ENCODE measurements around the gene TNFAIP3. TPM values are rescaled to one million over a fixed set of nuclear protein-coding genes. Genes with fewer than 3 reads are reported as not detected.
A peak's percentile ranks its signal among the peaks of the same experiment; 100 is the strongest.

The TNFAIP3 gene
- total and polyA plus RNA-seq, 2 of the 4 experiments (the other 2 are of a cell fraction): 5.0 to 14.2 TPM

GRCh38 chr6:137849181-137849980 lies 17.7 kb upstream of the TNFAIP3 start:
- H2AK9ac ChIP-seq (replicated peaks; ENCODE audit: low read depth, low read length, poor library complexity): no peak overlapping the region
- H3K4me3 ChIP-seq (ENCODE audit: insufficient read depth, low read depth, low read length): peak overlapping the region; percentile 8; the same call in 1 of the 2 replicates
- H3K9ac ChIP-seq (ENCODE audit: low read depth, low read length): peak overlapping the region; percentile 91
- no TSS peak for BruUV-seq (replicated peaks)
- peak overlapping the region; percentile 72 for H2AFZ ChIP-seq (replicated peaks; ENCODE audit: low read length, poor library complexity)
- H3K4ac ChIP-seq (ENCODE audit: low read depth, low read length): peak overlapping the region; percentile 95
- peak overlapping the region; percentile 96 for H2BK15ac ChIP-seq (ENCODE audit: low read depth, low read length)
- H3K56ac ChIP-seq (ENCODE audit: extremely low read depth, insufficient read depth, low read length): peak overlapping the region; percentile 84
- dilution Hi-C loops (cut with HindIII; ENCODE audit: low sequenced_read_pairs, unreplicated experiment) (no loop called here), intact Hi-C loops (cut with micrococcal nuclease) (loop anchor here (1.0 kb wide), 1 partner anchor 18 kb away; the partner anchor contains the start of gene TNFAIP3), in situ Hi-C loops (cut with MboI; ENCODE audit: low sequenced_read_pairs) (loop anchor here (25.0 kb wide), 1 partner anchor 563 kb away; the partner anchor contains the start of gene HEBP2)
- H2BK20ac ChIP-seq (ENCODE audit: low read depth, low read length): peak overlapping the region; percentile 99
- H3K27me3 ChIP-seq (ENCODE audit: control insufficient read depth, insufficient read depth, low read length): no peaks in the 10 kb centered on the region
- peak overlapping the region; percentile 69 for H3K23ac ChIP-seq (ENCODE audit: low read depth, low read length)
- peak overlapping the region; percentile 91 for H3K14ac ChIP-seq (replicated peaks; ENCODE audit: low read depth, low read length)
- no peaks in the 10 kb centered on the region for H4K20me1 ChIP-seq (ENCODE audit: insufficient read depth, low read length)
- CTCF ChIA-PET: interaction anchor here (0.6 to 1.1 kb wide), 3 partner anchors 15 to 448 kb away, joined by 3 to 8 read pairs (median 4); no protein-coding TSS in a partner anchor
- peak overlapping the region; percentile 98 for H2BK120ac ChIP-seq (ENCODE audit: low read depth, low read length)
- no peaks in the 10 kb centered on the region for H3K9me3 ChIP-seq (ENCODE audit: control insufficient read depth, insufficient read depth, low read length)
- POLR2A ChIA-PET (ENCODE audit: unreplicated experiment): no interaction called here
- H2AK5ac ChIP-seq (ENCODE audit: low read depth, low read length): peak overlapping the region; percentile 93
- H4K8ac ChIP-seq (ENCODE audit: low read depth in 2 of 2, low read length in 2 of 2): peak overlapping the region; percentile 85 to 93
- TF ChIP-seq CEBPB (IDR thresholded peaks at IDR 0.05; ENCODE audit: low read depth, low read length) (no peak), ELK1 (IDR thresholded peaks at IDR 0.05; ENCODE audit: borderline replicate concordance, low read depth, low read length) (peak; percentile 91), MAFK (IDR thresholded peaks at IDR 0.05; ENCODE audit: low read depth, low read length) (no peak), BHLHE40 (IDR thresholded peaks at IDR 0.05; ENCODE audit: low read depth, low read length) (no peak), POLR2A (IDR thresholded peaks at IDR 0.05; ENCODE audit: low read depth, low read length) (no peak)
- TF ChIP-seq, protein P1, sequence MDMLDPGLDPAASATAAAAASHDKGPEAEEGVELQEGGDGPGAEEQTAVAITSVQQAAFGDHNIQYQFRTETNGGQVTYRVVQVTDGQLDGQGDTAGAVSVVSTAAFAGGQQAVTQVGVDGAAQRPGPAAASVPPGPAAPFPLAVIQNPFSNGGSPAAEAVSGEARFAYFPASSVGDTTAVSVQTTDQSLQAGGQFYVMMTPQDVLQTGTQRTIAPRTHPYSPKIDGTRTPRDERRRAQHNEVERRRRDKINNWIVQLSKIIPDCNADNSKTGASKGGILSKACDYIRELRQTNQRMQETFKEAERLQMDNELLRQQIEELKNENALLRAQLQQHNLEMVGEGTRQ (IDR thresholded peaks at IDR 0.05; ENCODE audit: low read depth, low read length): no peak
- peak; percentile 67 for ATAC-seq (ENCODE audit: low read depth)
- H3K4me1 ChIP-seq (ENCODE audit: control insufficient read depth, insufficient read depth, low read length): peaks cover 30% of the 10 kb centered on the region
- H3K36me3 ChIP-seq (ENCODE audit: control insufficient read depth, insufficient read depth, low read length): no peaks in the 10 kb centered on the region
- H3K9me1 ChIP-seq (ENCODE audit: insufficient read depth, low read length): peaks cover 8% of the 10 kb centered on the region
- H4K91ac ChIP-seq (ENCODE audit: insufficient read depth, low read depth, low read length): peak overlapping the region; percentile 97
- peak overlapping the region; percentile 83 for H3K4me2 ChIP-seq (ENCODE audit: low read depth, low read length)
- peak overlapping the region; percentile 99 for H4K5ac ChIP-seq (ENCODE audit: low read depth, low read length)
- H3K79me1 ChIP-seq (ENCODE audit: low read depth in 1 of 2, low read length in 2 of 2): no peaks in the 10 kb centered on the region; a peak in 1 of 4 replicates
- WGBS, 2 experiments (ENCODE audit: extremely low coverage in 2 of 2, insufficient read length in 1 of 2): no CpG with 5 or more reads among the region's 4 CpGs
- peak; percentile 74 for DNase-seq
- peak overlapping the region; percentile 99 for H3K18ac ChIP-seq (ENCODE audit: low read depth, low read length)
- peak overlapping the region; percentile 100 for H3K27ac ChIP-seq (ENCODE audit: insufficient read depth, low read length)
- peak overlapping the region; percentile 89 for H2BK5ac ChIP-seq (ENCODE audit: low read depth, low read length, poor library complexity, severe bottlenecking)
